GM21576 (cell line): Measurements from ENCODE around the gene CELF2.

Experiments used
- ATAC-seq: cut with Tn5 transposase; IDR thresholded peaks from one replicate; pipeline ENCODE4 v1.9.1; 2021; ENCODE audit warnings: mild to moderate bottlenecking, moderate library complexity; ENCODE audit not compliant: unreplicated experiment

CELF2 gene

GRCh38 chr10:11311027-11311426 is 293.4 kb downstream of the CELF2 start:
- ATAC-seq = no peak

GRCh38 chr10:11313463-11313862 is 295.8 kb downstream of the CELF2 start:
- ATAC-seq = no peak

DNA sequence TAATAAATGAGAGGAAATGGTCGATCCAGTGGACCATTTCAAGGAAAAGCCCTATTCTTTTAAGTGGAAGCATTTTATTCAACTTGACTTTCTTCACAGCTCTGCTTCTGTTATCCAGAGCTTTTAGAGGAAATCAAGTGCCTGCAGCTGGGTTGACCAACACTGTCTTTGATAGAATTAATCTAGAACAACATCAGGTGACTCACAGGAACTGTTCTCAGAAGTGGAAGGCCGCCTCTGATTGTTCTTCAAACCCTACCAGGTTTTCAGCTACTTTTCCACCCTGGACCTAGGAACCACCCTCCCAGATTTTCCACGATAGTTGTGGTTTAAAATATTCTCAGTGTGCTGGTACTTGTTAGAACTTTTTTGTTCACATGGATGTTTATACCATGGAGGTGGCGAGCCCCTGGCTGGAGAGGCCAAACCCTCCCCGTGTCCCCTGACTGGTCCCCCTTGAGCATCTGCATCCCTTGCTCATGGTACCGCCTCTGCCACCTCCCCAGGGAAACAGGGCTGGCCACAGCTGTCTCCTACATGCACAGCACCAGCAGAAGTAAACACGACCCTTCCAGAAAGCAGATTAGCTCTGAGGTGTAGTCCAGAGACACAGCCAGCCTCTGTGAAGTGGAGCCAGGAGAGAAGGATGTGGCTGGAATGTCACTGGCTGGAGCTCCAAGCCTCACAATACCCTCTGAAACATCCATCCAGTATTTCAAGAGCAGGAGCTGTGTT is 300.4 kb downstream of the CELF2 start:
- no peak for ATAC-seq

GRCh38 chr10:11318826-11319598 is 301.3 kb downstream of the CELF2 start:
- ATAC-seq = no peak

GRCh38 chr10:11319990-11320602 is 302.4 kb downstream of the CELF2 start:
- no peak for ATAC-seq

DNA sequence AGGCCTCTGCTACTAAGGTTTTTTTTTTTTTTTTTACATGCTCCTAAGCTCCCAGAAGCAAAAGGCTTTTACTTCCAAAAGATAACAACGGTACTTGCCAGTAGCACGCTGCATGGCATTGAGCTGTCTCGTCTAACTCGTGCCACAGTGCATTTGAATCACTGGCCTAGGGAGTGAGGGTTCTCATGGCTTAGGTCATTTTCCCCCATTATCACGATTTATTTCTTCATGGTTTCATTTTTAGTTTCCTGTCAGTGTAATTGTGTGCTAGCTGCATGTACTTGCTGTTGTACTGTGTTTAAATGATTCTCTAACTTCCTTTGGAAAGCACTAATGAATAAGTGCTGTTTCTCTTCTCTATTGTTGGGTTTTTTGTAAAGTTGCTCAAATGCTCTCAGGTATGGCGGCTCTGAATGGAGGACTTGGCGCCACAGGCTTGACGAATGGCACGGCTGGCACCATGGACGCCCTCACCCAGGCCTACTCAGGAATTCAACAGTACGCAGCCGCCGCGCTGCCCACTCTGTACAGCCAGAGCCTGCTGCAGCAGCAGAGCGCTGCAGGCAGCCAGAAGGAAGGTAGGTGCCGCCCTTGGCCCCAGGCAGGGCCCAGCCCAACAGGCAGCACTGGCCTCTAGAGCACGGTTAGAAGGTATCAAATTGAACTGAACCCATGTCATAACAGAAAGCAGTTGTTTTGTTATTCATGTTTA is 303.3 kb downstream of the CELF2 start:
- ATAC-seq = no peak

GRCh38 chr10:11322698-11323097 is 305.0 kb downstream of the CELF2 start:
- no peak for ATAC-seq

DNA sequence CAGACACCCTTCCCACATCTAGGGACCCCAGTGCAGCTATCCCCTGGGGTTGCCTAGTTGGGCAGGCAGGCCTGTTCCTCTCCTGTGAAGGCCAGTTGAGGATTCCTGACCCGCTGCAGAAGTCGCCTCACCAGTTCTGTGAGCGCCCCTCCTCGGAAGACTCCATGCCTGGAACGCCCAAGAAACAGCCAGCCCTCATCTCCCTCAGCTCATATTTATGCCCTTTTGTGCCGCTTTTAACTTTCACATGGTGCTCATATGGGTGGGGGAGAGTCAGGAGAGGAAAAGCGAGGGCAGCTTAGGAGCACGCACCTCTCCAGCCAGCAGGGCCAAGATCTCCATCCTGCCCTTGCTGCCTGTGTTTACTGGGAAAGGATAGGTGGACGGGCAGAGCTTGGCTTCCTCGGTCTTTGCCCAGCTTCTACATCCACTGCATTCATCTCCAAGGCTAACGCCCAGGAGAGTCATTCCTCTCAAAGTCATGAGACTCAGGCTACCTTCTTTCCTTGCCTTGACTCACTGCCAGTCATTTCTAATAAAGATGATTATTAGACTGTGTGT is 307.2 kb downstream of the CELF2 start:
- ATAC-seq = no peak

GRCh38 chr10:11325817-11326216 is 308.1 kb downstream of the CELF2 start:
- ATAC-seq = no peak

DNA sequence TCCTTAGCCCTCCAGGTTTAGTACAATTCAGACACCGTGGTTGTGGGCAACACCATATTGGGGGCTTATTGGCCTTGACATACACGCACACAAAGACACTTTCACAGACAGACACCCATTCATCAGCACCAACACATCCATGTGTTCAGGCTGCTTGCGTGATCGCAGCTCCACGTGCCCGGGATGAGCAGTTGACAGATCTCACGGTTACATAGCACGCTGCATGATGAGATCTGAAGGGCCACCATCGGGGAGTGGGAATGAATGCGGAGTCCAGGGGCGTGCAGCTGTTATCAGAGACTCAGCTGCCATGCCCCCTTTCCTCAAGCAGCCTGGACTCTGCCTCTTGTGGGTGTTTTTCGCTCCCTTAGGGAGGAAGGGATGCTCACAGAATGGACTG is 308.6 kb downstream of the CELF2 start:
- no peak for ATAC-seq

DNA sequence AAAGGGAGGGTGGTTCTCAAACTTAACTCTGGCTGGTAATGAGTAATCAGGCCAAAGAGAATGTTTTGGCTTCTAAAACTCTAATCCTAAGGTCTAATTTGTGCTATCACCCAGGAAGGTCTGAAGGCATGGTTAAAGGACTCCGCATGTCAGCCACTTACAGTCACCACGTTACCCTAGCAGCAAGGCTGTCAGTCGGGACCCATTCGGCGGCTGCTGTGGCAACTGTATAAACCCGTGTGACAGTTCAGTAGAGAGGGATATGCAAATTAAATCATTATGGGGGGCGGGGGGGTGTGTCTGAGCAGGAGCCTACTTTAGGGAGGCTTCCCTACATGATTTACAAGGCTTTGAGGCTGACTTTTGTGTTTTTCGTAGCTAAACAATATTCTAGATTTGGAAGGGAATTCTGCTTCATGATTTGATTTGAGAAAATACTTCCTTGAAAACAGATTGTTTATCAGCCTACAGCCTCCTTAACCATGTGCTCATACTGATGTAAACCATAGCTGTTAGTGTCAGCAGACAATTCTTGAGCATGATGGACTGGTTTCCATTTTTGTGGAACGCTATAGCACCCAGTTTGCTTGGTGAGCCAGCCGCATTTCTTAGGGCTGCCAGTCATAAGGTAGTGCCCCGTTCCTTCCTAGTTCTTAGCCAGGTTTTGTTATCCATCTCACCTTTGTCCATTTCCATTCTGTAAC is 309.4 kb downstream of the CELF2 start:
- no peak for ATAC-seq

DNA sequence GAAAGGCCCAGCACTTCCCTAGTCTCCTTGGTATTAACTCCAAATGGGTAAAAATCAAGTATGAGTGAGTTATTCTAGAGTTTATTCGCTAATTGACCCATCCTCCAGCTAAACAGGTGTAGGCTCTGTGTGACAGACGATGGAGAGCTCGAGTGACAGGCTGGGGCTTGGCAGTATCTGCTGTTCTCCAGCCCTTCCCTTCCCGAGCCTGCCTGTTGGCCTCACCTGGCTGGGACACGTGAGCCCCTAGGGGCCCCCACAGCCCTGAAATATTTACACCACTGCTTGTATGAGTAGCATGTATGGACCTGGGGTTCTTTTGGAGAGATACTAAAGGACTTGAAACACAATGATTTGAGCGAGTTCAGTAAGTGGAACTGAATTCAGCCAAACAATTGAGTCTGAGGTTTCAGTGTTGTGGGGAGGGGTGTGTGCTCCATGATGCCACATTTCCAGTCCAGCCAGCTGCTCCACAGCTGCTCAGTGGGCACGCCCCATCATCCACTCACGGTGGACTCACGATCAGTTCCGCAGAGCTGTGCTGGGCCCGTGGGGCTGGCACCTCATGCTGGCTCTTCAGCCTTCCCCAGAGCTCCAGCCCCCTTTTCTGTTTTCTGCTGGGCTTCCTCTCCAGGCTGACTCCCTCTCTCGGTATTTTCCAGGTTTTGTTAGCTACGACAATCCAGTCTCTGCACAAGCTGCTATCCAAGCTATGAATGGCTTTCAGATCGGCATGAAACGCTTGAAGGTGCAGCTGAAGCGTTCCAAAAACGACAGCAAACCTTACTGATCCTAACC is 310.8 kb downstream of the CELF2 start:
- no peak for ATAC-seq

- no peak for ATAC-seq
These were observed 311.5 kb downstream of the CELF2 start for GRCh38 chr10:11329062-11329673.

- ATAC-seq = no peak
These were observed 312.8 kb downstream of the CELF2 start for GRCh38 chr10:11330383-11331045.

DNA sequence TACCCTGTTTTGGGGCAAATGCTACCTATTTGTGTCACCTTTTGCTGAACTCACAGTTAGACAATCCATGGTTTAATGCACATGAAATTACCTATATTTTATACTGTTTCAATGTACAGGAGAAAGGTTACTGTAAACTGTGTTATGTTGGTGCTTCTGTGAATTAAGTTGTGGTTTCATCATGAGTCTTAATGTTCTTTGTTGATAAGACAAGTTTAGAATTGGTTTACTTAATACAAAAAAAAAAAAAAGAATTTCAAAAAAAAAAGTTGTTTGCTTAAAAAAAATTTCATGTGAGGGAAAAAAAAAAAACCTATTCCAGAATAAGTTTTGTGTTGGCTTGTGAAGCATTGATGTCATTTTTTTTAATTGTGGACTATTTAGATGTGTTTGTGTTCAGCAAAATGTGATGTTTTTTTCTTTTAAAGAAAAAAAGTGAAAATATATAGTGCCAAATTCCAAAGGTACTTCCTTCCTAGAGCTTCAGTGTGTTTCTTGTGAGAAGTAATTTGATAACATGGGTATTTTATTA is 313.4 kb downstream of the CELF2 start:
- ATAC-seq = no peak

GRCh38 chr10:11331726-11332125 is 314.1 kb downstream of the CELF2 start:
- ATAC-seq = no peak

- ATAC-seq = no peak
These were observed 315.2 kb downstream of the CELF2 start for GRCh38 chr10:11332846-11333245.

DNA sequence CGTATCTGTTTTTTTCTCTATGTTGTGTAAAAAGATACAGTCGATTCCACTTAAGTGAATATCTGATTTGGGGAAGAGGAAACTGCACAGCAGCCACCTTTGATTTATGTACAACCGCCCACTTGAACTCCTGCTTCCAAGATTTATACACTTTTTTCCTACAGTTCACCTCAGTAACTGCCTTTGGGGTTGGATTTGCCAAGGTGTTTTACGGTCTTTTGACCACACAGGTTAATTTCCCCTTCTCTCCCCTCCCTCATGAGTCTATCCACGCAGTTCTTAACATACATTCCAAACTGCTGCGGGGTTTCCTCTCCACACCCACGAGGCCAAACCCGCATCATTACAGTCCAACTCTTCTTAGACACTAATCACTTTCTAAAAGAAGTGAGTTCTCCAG is 316.8 kb downstream of the CELF2 start:
- ATAC-seq = no peak
